Myocyte (in vitro differentiated cells): ENCODE data around the gene NFE2L2. TPM values are rescaled to one million over a fixed set of nuclear protein-coding genes. Genes with fewer than 3 reads are reported as not detected.
"Not testable (repeated sequence)": the region's sequence is repeated elsewhere in the genome, so short reads cannot be mapped to it uniquely, and the experiment has no call there.

ENCODE experiments used
- DNase-seq: peaks from one replicate; pipeline ENCODE4 v3.0.0-alpha.2; 2012; ENCODE audit warnings: low read depth
- polyA plus RNA-seq: library from polyadenylated mRNA; unstranded; fragments of >200 nt; gene quantifications from one replicate; pipeline ENCODE4 v1.2.1, GENCODE V29; 2012; ENCODE audit warnings: missing spikeins
- total RNA-seq: library from RNA; depleted of rRNA; stranded (reverse); fragments of >200 nt; gene quantifications from 2 replicates; pipeline ENCODE4 v1.2.3, GENCODE V29; 2014

Gene NFE2L2
- 78.2 and 107 TPM in 2 replicates for total RNA-seq
- polyA plus RNA-seq = 60.8 TPM

- DNase-seq = peak; percentile 92
These were observed at the start of gene NFE2L2 for GRCh38 chr2:177264693-177265587. NFE2L2 (minus strand) TSS chr2:177264727; CDS start chr2:177264576, 151 bp downstream.

GRCh38 chr2:177314194-177314593, 49.7 kb upstream of the NFE2L2 start:
- peak; percentile 56 for DNase-seq

GRCh38 chr2:177313162-177313781, 48.7 kb upstream of the NFE2L2 start:
- no peak for DNase-seq

GRCh38 chr2:177312562-177312961, 48.0 kb upstream of the NFE2L2 start:
- no peak for DNase-seq

GRCh38 chr2:177309672-177310309, 45.3 kb upstream of the NFE2L2 start:
- DNase-seq = not testable (repeated sequence)

- no peak for DNase-seq
These were observed 42.0 kb upstream of the NFE2L2 start for GRCh38 chr2:177306550-177306949.

GRCh38 chr2:177303939-177304338, 39.4 kb upstream of the NFE2L2 start:
- DNase-seq = no peak

GRCh38 chr2:177302552-177302951, 38.0 kb upstream of the NFE2L2 start:
- DNase-seq = no peak

GRCh38 chr2:177298191-177298590, 33.7 kb upstream of the NFE2L2 start:
- DNase-seq = peak; percentile 45

GRCh38 chr2:177296040-177296439, 31.5 kb upstream of the NFE2L2 start:
- DNase-seq = no peak

GRCh38 chr2:177295484-177295883, 31.0 kb upstream of the NFE2L2 start:
- no peak for DNase-seq

- no peak for DNase-seq
These were observed 27.2 kb upstream of the NFE2L2 start for GRCh38 chr2:177291701-177292100.

GRCh38 chr2:177289824-177290628, 25.5 kb upstream of the NFE2L2 start:
- no peak for DNase-seq

- no peak for DNase-seq
These were observed 23.3 kb upstream of the NFE2L2 start for GRCh38 chr2:177287814-177288213.

- peak; percentile 27 for DNase-seq
These were observed 21.6 kb upstream of the NFE2L2 start for GRCh38 chr2:177285892-177286715.

- no peak for DNase-seq
These were observed 20.0 kb upstream of the NFE2L2 start for GRCh38 chr2:177284531-177284930.

- no peak for DNase-seq
These were observed 19.4 kb upstream of the NFE2L2 start for GRCh38 chr2:177283906-177284305.

- no peak for DNase-seq
These were observed 18.5 kb upstream of the NFE2L2 start for GRCh38 chr2:177282787-177283572.

GRCh38 chr2:177282181-177282641, 17.7 kb upstream of the NFE2L2 start:
- DNase-seq = peak; percentile 91
